GM12878 (cell line): ENCODE data around the gene RASA4B.
A peak's percentile ranks its signal among the peaks of the same experiment; 100 is the strongest.

ENCODE experiments used
- RAD21 ChIP-seq: IDR thresholded peaks from 2 replicates; pipeline ENCODE4 v1.6.1; 2011; ENCODE audit warnings: mild to moderate bottlenecking, low read depth, low read length, moderate library complexity; ENCODE audit not compliant: insufficient read depth
- SP1 ChIP-seq: IDR thresholded peaks from one replicate; pipeline ENCODE4 v1.6.1; 2011; ENCODE audit warnings: low read depth, low read length

DNA sequence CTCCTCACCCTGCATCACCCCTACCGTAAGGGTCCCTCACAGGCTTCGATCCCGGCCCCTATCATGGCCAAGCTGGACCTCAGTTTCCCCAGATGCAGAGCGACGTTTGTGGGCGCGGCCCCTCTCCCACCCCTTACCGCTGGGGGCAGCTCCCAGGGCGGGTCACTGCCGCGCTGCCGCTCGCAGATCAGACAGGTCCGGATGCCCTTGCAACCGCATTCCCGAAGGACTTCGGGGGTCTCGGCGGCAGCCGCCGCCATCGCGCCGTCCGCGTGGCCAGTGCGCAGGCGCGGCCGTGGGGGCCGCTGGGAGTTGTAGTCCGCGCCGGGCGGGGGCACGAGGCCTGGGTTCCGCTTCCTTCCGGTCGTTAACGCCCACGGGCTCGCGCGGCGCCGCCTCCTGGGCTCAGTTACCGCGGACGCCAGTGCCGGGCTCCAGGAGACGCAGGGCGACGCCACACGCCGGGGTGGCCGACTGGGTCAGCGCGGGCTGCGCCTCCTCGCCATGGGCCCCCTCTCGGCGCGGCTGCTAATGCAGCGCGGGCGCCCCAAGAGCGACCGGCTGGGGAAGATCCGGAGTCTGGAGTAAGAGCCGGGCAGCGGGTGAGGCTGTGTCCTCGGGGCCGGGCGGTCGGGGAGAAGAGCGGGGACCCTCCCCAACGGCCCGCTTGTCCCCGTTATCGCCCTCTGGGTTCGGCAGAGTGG, 52.8 kb downstream of the RASA4B start, which contains the start of the genes ALKBH4 and LRWD1:
- TF ChIP-seq RAD21 (0 out of 2 replicates have a peak, but pooled peaks have one; percentile 11), SP1 (no peak)
